GM10847 (cell line): ENCODE data around the gene POMT1.

Experiments
- POLR2A ChIP-seq: IDR thresholded peaks from 2 replicates; pipeline ENCODE4 v1.6.1; 2011; ENCODE audit not compliant: insufficient read length; ENCODE audit errors: extremely low read depth

The POMT1 gene

DNA sequence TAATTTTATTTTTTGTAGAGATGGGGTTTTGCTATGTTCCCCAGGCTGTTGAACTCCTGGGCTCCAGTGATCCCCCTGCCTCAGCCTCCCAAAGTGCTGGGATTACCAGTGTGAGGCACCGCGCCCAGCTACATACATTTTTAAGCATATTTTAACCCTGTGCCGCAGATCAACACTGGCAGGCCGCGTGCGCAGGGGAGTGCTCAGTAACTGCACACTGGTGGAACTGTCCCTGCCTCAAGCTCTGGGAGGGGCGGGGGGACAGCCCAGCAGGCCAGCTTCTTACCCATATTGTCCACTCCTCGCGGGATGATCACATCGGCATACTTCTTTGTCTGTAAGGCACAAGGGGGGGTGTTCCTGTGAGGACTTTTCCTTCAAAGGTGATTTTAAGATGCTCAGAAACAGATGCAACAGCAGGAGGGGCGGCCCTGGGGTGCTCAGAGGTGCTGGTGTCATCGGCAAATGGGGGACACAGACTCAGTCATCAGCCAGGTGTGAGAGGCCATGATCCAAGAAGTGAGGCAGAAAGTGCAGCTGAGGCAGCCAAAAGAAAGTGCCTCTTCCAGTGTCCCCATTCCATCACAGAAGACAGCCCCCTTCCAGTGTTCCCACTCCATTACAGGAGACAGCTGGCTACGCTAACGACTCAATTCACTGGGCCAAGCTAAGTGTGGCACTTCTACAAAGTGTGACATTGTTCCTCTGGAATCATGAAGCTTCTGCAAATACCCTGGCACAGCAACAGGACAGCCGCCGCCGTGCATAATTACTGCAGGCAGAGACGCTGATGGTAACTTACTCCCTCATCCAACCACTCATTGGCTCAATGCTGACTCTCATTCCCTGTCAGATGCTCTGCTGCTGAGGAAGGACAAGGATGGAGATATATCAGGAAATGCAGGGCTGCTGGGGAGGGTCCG lies 23.2 kb downstream of the POMT1 start:
- TF ChIP-seq POLR2A = no peak

DNA sequence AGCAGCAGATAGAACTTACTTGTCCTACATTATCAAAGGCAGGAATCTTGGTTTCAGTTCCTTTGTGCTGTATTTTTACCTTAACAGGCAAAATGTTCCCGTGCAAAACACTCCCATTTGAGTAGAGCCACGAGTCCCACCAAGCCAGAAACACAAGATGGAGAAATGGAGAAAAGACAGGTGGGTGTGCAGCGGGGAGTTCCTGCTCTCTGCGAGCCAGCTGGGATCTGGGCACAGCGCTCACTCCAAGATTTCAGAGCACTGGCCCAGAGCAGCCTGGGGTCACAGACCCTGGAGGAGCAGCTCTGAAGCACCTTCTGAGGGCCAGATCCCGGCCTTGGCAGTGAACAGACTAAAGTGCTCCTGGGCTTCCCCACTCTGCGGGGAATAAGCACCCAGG lies 25.5 kb downstream of the POMT1 start:
- TF ChIP-seq POLR2A = no peak

DNA sequence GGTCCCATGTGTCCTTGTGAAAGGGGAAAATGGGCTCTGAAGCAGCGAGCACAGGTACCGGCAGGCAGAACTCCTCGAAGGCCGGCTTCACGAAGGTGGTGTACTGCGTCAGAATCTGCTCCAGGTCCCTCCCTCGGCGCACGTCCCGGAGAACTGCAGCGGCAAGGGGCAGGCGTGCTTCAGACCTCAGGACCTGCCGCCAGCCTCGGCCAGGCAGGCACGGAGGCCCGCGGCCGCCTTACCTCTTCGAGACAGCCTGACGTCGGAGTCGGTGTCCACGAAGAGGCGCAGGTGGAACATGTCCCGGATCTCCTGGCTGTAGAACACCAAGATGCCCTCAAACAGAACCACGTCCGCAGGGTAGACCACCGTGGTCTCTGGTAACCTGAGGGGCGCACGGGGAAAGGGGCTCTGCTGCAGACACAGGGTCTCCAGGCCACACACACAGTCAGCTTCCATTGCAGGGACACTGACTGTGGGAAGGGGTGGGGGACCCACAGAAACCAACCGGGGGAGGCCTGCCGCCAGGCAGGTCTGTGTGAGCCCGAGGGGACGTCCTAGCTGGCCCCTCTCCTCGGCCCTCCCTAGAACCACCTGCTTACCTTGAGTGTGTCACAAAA lies 26.3 kb downstream of the POMT1 start:
- no peak for TF ChIP-seq POLR2A

DNA sequence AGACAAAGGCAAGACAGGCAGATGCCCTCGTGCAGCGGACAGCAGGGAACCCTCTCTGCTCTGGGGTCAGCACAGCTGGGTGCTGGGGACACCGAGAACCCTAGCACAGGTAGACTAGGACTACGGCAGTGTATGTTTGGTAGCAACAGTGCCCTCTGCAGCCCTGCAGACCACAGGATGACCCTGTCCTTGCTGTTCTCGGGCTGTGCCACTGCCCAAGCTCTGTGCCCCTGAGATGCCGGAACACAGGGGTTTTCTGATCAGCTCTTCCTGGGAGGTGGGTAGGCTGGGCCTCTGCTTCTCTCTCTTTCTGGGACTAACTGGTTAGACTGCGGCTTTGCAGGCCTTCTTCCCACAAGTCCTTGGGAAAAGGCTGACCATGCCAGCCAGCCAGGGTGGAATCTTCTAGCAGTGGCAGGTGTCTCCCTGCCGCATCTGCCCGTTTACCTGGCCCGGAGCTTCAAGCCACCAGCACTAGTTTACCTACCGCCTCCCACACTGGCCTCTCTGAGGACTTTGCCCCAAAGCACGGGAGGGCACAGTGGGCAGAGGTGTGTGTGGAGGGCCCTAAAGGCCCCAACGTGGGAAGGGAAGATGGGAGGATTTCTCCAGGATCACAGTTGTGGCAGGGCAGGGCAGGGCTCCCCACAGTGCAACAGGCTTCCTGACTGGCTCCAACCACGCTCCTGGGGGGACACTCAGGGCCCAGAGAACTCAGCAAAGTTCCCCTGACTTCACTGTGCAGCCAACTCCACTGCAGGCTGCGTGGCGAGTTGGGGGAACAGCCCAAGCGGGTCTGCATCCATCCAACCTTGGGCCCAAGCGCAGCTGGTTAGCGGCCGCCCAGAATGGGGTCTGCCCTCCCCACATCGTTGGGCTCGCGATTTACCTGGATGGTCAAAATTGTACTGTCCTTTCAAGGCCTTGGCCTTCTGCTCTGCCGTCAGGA lies 27.2 kb downstream of the POMT1 start:
- TF ChIP-seq POLR2A = no peak

DNA sequence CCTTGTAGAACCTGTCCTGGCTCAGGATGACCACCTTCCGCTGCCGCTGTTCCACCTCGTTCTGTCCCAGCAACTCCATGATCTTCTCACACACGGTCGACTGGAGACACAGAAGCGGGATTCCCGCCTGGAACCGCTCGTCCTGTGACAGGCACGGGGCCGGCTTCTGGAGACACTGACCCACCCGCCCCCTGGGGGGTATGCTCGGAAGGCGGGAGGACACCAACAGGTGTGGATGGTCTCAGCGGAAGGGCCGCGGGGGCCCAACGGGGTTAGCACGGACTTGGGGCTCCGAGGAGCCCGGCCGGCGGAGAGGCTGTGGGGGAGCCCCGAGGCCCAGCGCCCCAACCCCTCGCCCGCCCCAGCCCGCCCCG lies 27.8 kb downstream of the POMT1 start:
- no peak for TF ChIP-seq POLR2A

DNA sequence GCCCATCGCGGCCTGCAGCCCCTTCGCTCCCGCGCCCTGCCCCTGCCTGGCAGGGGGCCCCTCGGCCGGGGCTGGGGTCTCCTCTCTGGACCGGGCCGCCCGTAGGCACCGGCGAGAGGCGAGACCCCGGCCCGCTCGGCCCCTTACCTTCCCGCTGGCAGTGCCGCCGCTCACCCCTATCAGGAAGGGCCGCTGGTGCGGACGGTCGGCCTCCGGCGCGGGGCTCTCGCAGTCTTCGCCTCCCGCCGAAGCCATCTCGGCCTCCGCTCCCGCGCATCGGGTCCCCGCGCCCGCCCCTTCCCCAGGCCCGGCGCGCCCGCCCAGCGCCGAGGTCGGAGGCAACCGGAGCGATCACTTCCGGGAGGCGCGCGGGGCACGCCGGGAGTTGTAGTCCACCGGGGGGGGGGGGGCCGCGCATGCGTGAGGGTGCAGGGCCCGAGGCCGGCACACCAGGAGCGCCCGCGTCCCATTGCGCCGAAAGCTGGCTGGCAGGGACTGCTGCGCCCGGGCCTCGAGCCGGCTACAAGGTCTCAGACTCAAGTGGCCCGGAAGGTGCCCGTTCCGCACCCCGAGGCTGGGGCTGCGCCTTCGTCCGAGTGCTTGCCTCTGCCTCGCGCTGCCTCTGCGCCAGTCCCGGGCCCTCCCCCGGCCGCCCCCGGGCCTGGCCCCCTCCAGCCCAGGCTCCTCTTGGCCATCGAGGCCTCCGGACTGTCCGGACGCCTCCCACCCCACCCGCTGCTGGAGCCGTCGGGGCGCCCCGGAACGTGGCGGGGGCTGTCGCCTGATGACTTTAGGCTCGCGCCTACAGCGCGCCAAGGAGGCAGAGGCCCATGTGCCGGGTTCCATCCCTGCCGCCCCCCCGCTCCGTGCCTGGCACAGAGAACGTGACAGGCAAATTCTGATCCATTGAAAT lies 28.5 kb downstream of the POMT1 start, which contains the start of gene UCK1:
Gene UCK1 (minus strand): TSS at position 344 of the 913 bp plus-strand sequence. CDS start 89 bp downstream, at position 255.
- TF ChIP-seq POLR2A = peak; percentile 47

DNA sequence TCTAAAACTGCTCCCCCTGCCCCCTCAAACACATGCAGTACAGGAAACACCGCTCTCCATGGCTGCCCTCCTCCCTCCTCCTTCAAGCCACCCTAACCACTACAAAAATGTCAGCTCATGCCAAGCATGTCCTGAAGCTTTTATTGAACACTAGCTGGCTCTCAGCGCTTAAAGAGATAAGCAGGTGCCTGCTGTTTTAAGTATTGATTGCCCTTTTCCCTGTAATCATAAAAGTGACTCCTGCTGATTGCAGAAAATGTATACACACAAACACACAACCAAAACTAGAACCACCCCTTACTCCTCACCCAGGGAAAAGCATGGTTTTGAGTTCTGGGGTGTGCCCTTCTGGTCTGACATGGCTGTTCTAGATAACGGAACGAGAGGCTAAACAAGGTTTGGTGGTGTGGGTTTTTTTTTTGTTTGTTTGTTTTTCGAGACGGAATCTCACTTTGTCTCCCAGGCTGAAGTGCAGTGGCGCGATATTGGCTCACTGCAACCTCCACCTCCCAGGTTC lies 32.1 kb downstream of the POMT1 start:
- TF ChIP-seq POLR2A = no peak

DNA sequence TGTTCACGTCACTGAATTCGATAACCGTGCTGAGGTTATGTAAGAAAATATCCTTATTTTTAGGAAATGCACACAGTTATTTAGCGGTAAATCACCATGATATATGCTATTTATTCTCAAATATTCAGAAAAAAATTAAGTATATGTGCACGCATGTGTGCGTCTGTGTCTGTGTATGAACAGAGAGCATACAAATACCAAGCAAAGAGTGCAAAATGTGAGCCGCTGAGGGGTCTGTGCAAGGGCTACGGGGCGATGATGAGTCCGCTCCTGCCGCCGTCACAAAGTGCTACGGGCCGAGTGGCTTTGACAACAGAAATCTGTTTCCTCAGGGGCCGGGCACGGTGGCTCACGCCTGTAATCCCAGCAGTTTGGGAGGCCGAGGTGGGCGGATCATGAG lies 35.2 kb downstream of the POMT1 start:
- no peak for TF ChIP-seq POLR2A

DNA sequence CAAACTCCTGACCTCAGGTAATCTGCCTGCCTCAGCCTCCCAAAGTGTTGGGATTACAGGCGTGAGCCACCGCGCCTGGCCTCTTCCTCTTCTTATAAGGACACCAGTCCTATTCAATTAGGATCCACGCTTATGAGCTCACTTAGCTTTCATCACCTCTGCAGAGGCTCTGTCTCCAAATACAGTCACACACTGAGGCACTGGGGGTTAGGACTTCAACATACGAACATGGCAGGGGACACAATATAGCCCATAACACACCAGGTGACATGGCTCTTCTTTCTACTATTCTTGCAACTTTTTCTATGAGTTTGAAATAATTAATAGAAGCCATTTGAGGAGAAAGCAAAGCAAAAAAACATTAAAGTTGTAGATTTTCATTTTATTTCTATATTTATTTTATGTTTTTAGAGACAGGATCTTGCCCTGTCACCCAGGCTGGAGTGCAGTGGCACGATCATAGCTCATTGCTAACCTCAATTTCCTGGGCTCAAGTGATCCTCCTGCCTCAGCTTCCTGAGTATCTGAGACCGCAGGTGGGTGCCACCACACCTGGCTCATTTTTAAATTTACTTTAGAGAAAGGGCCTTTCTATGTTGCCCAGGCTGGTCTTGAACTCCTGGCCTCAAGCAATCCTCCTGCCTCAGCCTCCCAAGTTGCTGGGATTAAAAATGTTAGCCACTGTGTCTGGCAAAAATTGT lies 36.7 kb downstream of the POMT1 start:
- TF ChIP-seq POLR2A = no peak

DNA sequence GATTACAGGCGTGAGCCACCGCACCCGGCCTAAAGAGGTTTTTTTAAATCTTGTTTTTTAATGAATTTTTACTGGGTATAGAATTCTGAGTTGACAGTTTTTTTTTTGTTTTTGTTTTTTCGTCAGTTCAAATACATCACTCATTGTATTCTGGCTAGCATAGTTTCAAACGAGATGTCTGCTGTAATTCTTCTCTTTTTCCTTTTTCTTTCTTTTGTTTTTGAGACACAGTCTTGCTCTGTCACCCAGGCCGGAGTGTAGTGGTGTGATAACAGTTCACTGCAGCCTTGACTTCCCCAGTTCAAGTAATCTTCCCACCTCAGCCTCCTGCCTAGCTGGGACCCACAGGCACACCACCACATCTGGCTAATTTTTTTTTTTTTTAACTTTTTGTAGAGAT lies 40.4 kb downstream of the POMT1 start:
- TF ChIP-seq POLR2A = no peak

DNA sequence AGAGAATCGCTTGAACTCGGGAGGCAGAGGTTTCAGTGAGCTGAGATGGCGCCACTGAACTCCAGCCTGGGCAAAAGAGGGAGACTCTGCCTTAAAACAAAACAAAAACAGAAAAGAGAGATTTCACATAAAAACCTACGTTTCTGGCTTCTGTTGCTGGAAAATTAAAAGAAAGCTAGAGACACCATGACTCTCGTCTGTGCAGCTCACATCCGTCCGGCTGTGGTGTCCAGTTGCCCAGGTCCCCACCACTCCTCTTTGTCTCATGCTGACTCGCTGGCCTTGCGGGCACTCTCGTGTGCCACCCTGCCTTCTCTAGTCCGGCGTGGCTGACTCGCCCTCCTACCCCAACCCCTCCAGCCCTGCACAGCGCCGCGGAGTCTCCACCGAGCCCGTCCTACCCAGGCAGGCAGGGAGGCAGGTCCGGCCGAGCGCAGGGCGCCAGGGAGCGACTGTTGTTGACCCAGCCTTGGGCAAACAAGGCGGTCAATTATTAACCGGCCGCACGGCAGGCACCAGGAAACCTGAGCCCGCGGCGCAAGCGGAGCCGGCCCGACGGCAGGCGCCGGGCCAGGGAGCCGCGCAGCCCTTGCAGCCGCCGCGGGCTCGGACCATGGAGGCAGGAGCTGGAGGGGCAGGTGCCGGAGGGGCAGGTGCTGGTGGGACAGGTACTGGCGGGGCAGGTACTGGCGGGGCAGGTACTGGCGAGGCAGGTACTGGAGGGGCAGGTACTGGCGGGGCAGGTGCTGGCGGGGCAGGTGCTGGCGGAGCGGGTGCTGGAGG lies 42.5 kb downstream of the POMT1 start, which contains the start of gene PRRT1B:
Gene PRRT1B (plus strand): TSS at position 521 of the 783 bp plus-strand sequence. CDS start 93 bp downstream, at position 614.
- TF ChIP-seq POLR2A = no peak

DNA sequence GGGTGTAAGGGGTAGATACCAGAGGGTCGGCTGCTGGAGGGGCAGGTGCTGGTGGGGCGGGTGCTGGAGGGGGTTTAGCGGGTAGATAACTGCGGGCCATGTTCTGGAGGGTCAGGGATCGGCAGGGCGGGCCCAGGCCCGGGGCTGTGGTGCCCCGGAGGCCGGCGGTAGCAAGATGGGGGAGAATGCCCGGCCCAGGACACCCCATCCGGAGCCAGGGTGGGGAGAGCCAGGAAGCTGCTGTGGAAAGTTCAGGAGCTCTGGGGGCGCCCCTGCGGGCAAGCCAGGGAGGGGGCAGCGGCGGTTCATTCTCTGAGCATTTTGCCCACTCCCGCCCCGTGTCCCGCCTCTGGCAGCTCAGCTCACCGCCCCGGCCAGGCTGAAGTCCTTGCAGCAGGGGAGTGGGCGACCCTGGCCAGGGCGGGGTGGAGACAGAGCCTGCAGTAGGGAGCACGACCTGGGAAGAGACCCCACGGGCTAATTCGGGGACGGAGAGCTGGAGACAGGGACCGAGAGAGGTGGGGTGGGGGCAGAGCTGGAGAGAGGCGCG lies 43.1 kb downstream of the POMT1 start:
- no peak for TF ChIP-seq POLR2A
